K562 (cell line): ENCODE data around the gene DBNDD2. TPM values are rescaled to one million over a fixed set of nuclear protein-coding genes. Genes with fewer than 3 reads are reported as not detected.
A peak's percentile ranks its signal among the peaks of the same experiment; 100 is the strongest.

Experiments
- ATAC-seq: fragments of 200-7000 bp; cut with Tn5 transposase; 3 replicates; pipeline ENCODE4 v1.9.1; 2020; ENCODE audit warnings: moderate library complexity
- BruUV-seq: library from RNA; stranded (reverse); fragments of 400-500 nt; replicated peaks from 2 replicates; lab custom pipeline; 2021; lab: Mats Ljungman, UMichigan
- CTCF ChIA-PET: fragments of 300-600 bp; formaldehyde crosslinking; extraction: SDS; loops from one replicate; lab custom pipeline; 2021; ENCODE audit warnings: low intra/inter-chr PET ratio; lab: Yijun Ruan, JAX
- POLR2A ChIA-PET: fragments of 300-600, 350-650 bp; sonication (Branson Sonifier 250); formaldehyde crosslinking; extraction: SDS; loops from one replicate; lab custom pipeline; 2021; ENCODE audit warnings: antibody characterized with exemption, inconsistent platforms; lab: Yijun Ruan, JAX
- DNase-seq, 4 experiments: peaks; one replicate each; pipeline versions ENCODE4 v3.0.0 to v3.0.0-alpha.2; 2011 to 2018; ENCODE audit warnings: low spot score in 3 of 4, mixed read lengths in 3 of 4; ENCODE audit errors: extremely low read depth in 1 of 4
- FAIRE-seq: peaks from 2 replicates; lab custom pipeline; 2011; peaks lifted over from hg19 to GRCh38; lab: Jason Lieb, UNC
- H2AFZ ChIP-seq: 2 replicates; pipeline ENCODE4 v1.6.0; 2011; ENCODE audit warnings: low read depth, low read length, control low read depth, inconsistent platforms
- H3K27ac ChIP-seq: fragments of 200-600 bp; 3 replicates; pipeline ENCODE4 v1.8.0; 2011; ENCODE audit warnings: low read depth, mild to moderate bottlenecking, control low read depth, inconsistent platforms, low read length, moderate library complexity, mixed read lengths; ENCODE audit errors: extremely low read depth
- H3K27me3 ChIP-seq, 2 experiments: fragments of 300-600 bp in 1 of 2; 2 replicates in 1 of 2; 3 replicates in 1 of 2; pipeline versions ENCODE4 v1.6.0 to v1.8.0; 2011; ENCODE audit warnings: inconsistent platforms in 2 of 2, low read length in 2 of 2, mild to moderate bottlenecking in 1 of 2, mixed read lengths in 1 of 2, moderate library complexity in 1 of 2; ENCODE audit not compliant: control insufficient read depth in 2 of 2, insufficient read depth in 2 of 2
- H3K36me3 ChIP-seq: fragments of 300-600 bp; 3 replicates; pipeline ENCODE4 v1.8.0; 2011; ENCODE audit warnings: mild to moderate bottlenecking, low read length, inconsistent platforms; ENCODE audit not compliant: control insufficient read depth, insufficient read depth
- H3K4me1 ChIP-seq, 2 experiments: fragments of 200-600 bp in 1 of 2; replicated peaks in 1 of 2; 2 replicates in 1 of 2; 3 replicates in 1 of 2; pipeline versions ENCODE4 v1.5.1 to v1.8.0; 2011; ENCODE audit warnings: inconsistent platforms in 2 of 2, low read length in 2 of 2, mild to moderate bottlenecking in 1 of 2, mixed read lengths in 1 of 2, moderate library complexity in 1 of 2; ENCODE audit not compliant: control insufficient read depth in 2 of 2, insufficient read depth in 2 of 2
- H3K4me2 ChIP-seq: 2 replicates; pipeline ENCODE4 v1.6.1; 2011; ENCODE audit warnings: low read length, control low read depth, inconsistent platforms, mixed read lengths; ENCODE audit not compliant: insufficient read depth
- H3K4me3 ChIP-seq: fragments of 200-600 bp; sonication (generic), shearing (Covaris generic); 2 replicates; pipeline ENCODE4 v1.5.1; 2016; ENCODE audit warnings: control low read depth, inconsistent platforms
- H3K79me2 ChIP-seq: fragments of 200-600 bp; 3 replicates; pipeline ENCODE4 v1.8.0; 2011; ENCODE audit warnings: low read length, inconsistent platforms; ENCODE audit not compliant: control insufficient read depth, insufficient read depth
- H3K9ac ChIP-seq, 2 experiments: 2 replicates each; pipeline versions ENCODE4 v1.6.0 to v1.6.1; 2011; ENCODE audit warnings: low read depth in 2 of 2, low read length in 2 of 2, control low read depth in 1 of 2, inconsistent platforms in 1 of 2, mild to moderate bottlenecking in 1 of 2, mixed read lengths in 1 of 2; ENCODE audit not compliant: insufficient read depth in 1 of 2
- H3K9me1 ChIP-seq: one replicate; pipeline ENCODE4 v1.6.0; 2011; ENCODE audit warnings: inconsistent platforms, mild to moderate bottlenecking, low read length, moderate library complexity; ENCODE audit not compliant: control insufficient read depth, insufficient read depth
- H3K9me3 ChIP-seq: replicated peaks from 2 replicates; pipeline ENCODE4 v1.5.1; 2011; ENCODE audit warnings: low read depth, low read length, inconsistent platforms; ENCODE audit not compliant: control insufficient read depth, insufficient read depth
- H4K20me1 ChIP-seq: replicated peaks from 2 replicates; pipeline ENCODE4 v1.6.1; 2011; ENCODE audit warnings: low read length, inconsistent platforms, mixed read lengths; ENCODE audit not compliant: control insufficient read depth, insufficient read depth
- BACH1 ChIP-seq: fragments of 200-800 bp; sonication (Bioruptor generic); IDR thresholded peaks from 2 replicates; pipeline ENCODE4 v1.6.1; 2016; ENCODE audit warnings: missing genetic modification characterization, missing compliant biosample characterization
- KDM2B ChIP-seq: fragments of 250-450 bp; sonication (Bioruptor Pico); IDR thresholded peaks from 2 replicates; pipeline ENCODE4 v1.8.0; 2021; ENCODE audit warnings: mild to moderate bottlenecking, moderate library complexity
- POLR2G ChIP-seq: fragments of 200-400 bp; formaldehyde crosslinking; IDR thresholded peaks from 2 replicates; pipeline ENCODE4 v1.6.1; 2017; ENCODE audit warnings: low read depth, mild to moderate bottlenecking, antibody characterized with exemption, low read length, moderate library complexity
- PRMT5 ChIP-seq: sonication (generic); formaldehyde crosslinking; IDR thresholded peaks from 2 replicates; pipeline ENCODE4 v1.5.0; 2020; ENCODE audit warnings: missing genetic modification reagents
- RAD21 ChIP-seq, 2 experiments: fragments of 250-450 bp in 1 of 2; fragments of 450-650 bp in 1 of 2; sonication (Bioruptor Pico) in 1 of 2; formaldehyde crosslinking in 1 of 2; IDR thresholded peaks in 1 of 2; conservative IDR thresholded peaks in 1 of 2; 2 replicates each; pipeline versions ENCODE4 v1.4.0 to v1.8.0; 2020 to 2022; ENCODE audit warnings: mild to moderate bottlenecking in 2 of 2, moderate library complexity in 1 of 2
- STAG1 ChIP-seq: sonication (generic); formaldehyde crosslinking; IDR thresholded peaks from 2 replicates; pipeline ENCODE4 v1.5.0; 2020; ENCODE audit warnings: missing genetic modification reagents, borderline replicate concordance
- ZBTB40 ChIP-seq, 2 experiments: fragments of 450-650 bp in 1 of 2; sonication (generic) in 1 of 2; formaldehyde crosslinking in 1 of 2; IDR thresholded peaks; 2 replicates each; pipeline versions ENCODE4 v1.7.1 to v1.9.0; 2016 to 2022; ENCODE audit warnings: inconsistent platforms in 1 of 2, mild to moderate bottlenecking in 1 of 2, missing genetic modification reagents in 1 of 2
- ZNF511 ChIP-seq: sonication (generic); formaldehyde crosslinking; IDR thresholded peaks from 2 replicates; pipeline ENCODE4 v1.8.0; 2022; ENCODE audit warnings: mild to moderate bottlenecking, missing genetic modification reagents
- WGBS: fragments of 100-300 bp; shearing (Covaris generic); methylation state at CpG from one replicate; pipeline ENCODE4 v1.1.6; 2016; ENCODE audit warnings: low coverage, mixed read lengths; ENCODE audit not compliant: insufficient coverage; ENCODE audit errors: missing lambda C conversion rate; 5-methylcytosine and 5-hydroxymethylcytosine counted together
- in situ Hi-C: fragments of 300-500 bp; cut with MboI; formaldehyde crosslinking; loops from 4 replicates; pipeline ENCODE4 v1.15.0; 2018; ENCODE audit warnings: inconsistent platforms, mixed read lengths
- intact Hi-C: fragments of 100-400 bp; cut with micrococcal nuclease; formaldehyde crosslinking; loops from 2 replicates; pipeline ENCODE4 v1.14.2; 2022
- polyA plus RNA-seq, 8 experiments: library from polyadenylated mRNA; depleted of rRNA in 4 of 8; stranded (reverse) in 5 of 8; unstranded in 3 of 8; fragments of >200 nt; fragmentation: Nextera tagmentation in 2 of 8; fragmentation: Illumina TruSeq in 1 of 8; extraction: Ambion mirVana in 2 of 8; extraction: Trizol in 1 of 8; gene quantifications; 2 replicates each; pipeline versions ENCODE4 v1.2.1 to v1.2.3, GENCODE V29; 2011 to 2014; ENCODE audit warnings: inconsistent platforms in 1 of 8, missing spikeins in 1 of 8
- total RNA-seq, 7 experiments: library from RNA; depleted of rRNA in 6 of 7; stranded (reverse); fragments of >200 nt in 6 of 7; fragmentation: Illumina TruSeq in 2 of 7; extraction: Trizol in 2 of 7; gene quantifications; 2 replicates each; pipeline versions ENCODE4 v1.2.1 to v1.2.3, GENCODE V29; 2011 to 2021; ENCODE audit warnings: low replicate concordance in 1 of 7

DBNDD2 gene
- total and polyA plus RNA-seq, 9 of the 15 experiments (the other 6 are each of a cell fraction or from before 2014, with no cell fraction given): 12.8 to 64.0 (median 35.8) TPM

- no peak for FAIRE-seq
- in situ Hi-C loops (loop anchor here (5.0 kb wide), 1 partner anchor 65 kb away; no protein-coding TSS in a partner anchor), intact Hi-C loops (loop anchor here (1.0 to 5.0 kb wide), 2 partner anchors 49 to 400 kb away; no protein-coding TSS in a partner anchor)
- no peaks in the 10 kb centered on the region for H3K27me3 ChIP-seq
- BruUV-seq: no TSS peak
- H3K27ac ChIP-seq: peak overlapping the region; percentile 74
- no peaks in the 10 kb centered on the region for H3K9me3 ChIP-seq
- WGBS: 89% methylated on average over 24 of the region's 30 CpGs
- peak overlapping the region; percentile 90 for H3K4me2 ChIP-seq
- no peaks in the 10 kb centered on the region for H3K9me1 ChIP-seq
- H3K4me1 ChIP-seq: peaks cover 7 to 15% of the 10 kb centered on the region in 2 experiments; a peak in 4 of 5 replicates
- H3K9ac ChIP-seq: peak overlapping the region; percentile 61 to 90
- no peak for DNase-seq
- H4K20me1 ChIP-seq: no peaks in the 10 kb centered on the region
- ChIA-PET POLR2A (interaction anchor here (1.1 to 3.6 kb wide), 6 partner anchors 9 to 57 kb away, joined by 3 to 38 read pairs (median 8); partner anchors contain the start of genes SDC4 and SYS1), CTCF (interaction anchor here (0.6 to 2.3 kb wide), 5 partner anchors 50 to 505 kb away, joined by 3 to 17 read pairs (median 8); no protein-coding TSS in a partner anchor)
- no peaks in the 10 kb centered on the region for H3K79me2 ChIP-seq
- peak overlapping the region; percentile 94 for H2AFZ ChIP-seq
- no peak for ATAC-seq
- peaks cover 9% of the 10 kb centered on the region; the same call in 2 of the 3 replicates for H3K36me3 ChIP-seq
- H3K4me3 ChIP-seq: no peak overlapping the region
- TF ChIP-seq KDM2B (CRISPR knock-in tag): no peak
- TF ChIP-seq POLR2G: no peak
- TF ChIP-seq STAG1 (CRISPR knock-in tag): no peak
- no peak for TF ChIP-seq BACH1 (tag)
- TF ChIP-seq ZNF511 (CRISPR knock-in tag): no peak
- no peak for TF ChIP-seq PRMT5
- no peak for TF ChIP-seq RAD21 (CRISPR knock-in tag; conservative IDR thresholded peaks at IDR 0.05 in 1 of 2, IDR thresholded peaks at IDR 0.05 in 1 of 2)
- no peak for TF ChIP-seq ZBTB40 (IDR thresholded peaks at IDR 0.05)
- TF ChIP-seq ZBTB40 (CRISPR knock-in tag; IDR thresholded peaks at IDR 0.05): no peak
Observed at GRCh38 chr20:45372646-45373352, 35.3 kb upstream of the DBNDD2 start.
